GM12878 (cell line): ENCODE data around the gene PRM3. TPM values are rescaled to one million over a fixed set of nuclear protein-coding genes. Genes with fewer than 3 reads are reported as not detected.

ENCODE experiments used
- ATAC-seq: fragments of 200-7000 bp; cut with Tn5 transposase; 3 replicates; pipeline ENCODE4 v1.9.1; 2020; ENCODE audit warnings: mild to moderate bottlenecking, moderate library complexity
- BruUV-seq: library from RNA; stranded (reverse); fragments of 400-500 nt; replicated peaks from 2 replicates; lab custom pipeline; 2021; lab: Mats Ljungman, UMichigan
- CTCF ChIA-PET: fragments of 300-600 bp; sonication (Branson Sonifier 250); formaldehyde crosslinking; extraction: SDS; loops from one replicate; lab custom pipeline; 2021; ENCODE audit warnings: inconsistent platforms; lab: Yijun Ruan, JAX
- POLR2A ChIA-PET: fragments of 350-600 bp; formaldehyde crosslinking; extraction: SDS; loops from one replicate; lab custom pipeline; 2021; ENCODE audit warnings: inconsistent platforms; lab: Charles Lee
- RAD21 ChIA-PET: fragments of 300-600 bp; sonication (Branson Sonifier 250); formaldehyde crosslinking; loops from one replicate; lab custom pipeline; 2023; ENCODE audit warnings: antibody characterized with exemption; ENCODE audit not compliant: unreplicated experiment; lab: Charles Lee
- SMC1A ChIA-PET: fragments of 300-600 bp; sonication (Branson Sonifier 250); formaldehyde crosslinking; loops from one replicate; lab custom pipeline; 2023; ENCODE audit not compliant: unreplicated experiment, uncharacterized antibody; lab: Charles Lee
- DNase-seq: peaks from one replicate; pipeline ENCODE4 v3.0.0-alpha.2; 2011; ENCODE audit warnings: low read depth, low spot score
- FAIRE-seq: peaks from 3 replicates; lab custom pipeline; 2011; peaks lifted over from hg19 to GRCh38; lab: Jason Lieb, UNC
- H2AFZ ChIP-seq: 2 replicates; pipeline ENCODE4 v1.6.0; 2011; ENCODE audit warnings: low read depth, low read length, control low read depth; ENCODE audit not compliant: control insufficient read depth
- H3K27ac ChIP-seq: 2 replicates; pipeline ENCODE4 v1.5.1; 2011; ENCODE audit warnings: control low read depth; ENCODE audit not compliant: control insufficient read depth, insufficient read depth
- H3K27me3 ChIP-seq, 2 experiments: replicated peaks in 1 of 2; 2 replicates each; pipeline versions ENCODE4 v1.6.0 to v1.6.1; 2011; ENCODE audit warnings: low read length in 1 of 2; ENCODE audit not compliant: control insufficient read depth in 2 of 2, insufficient read depth in 2 of 2
- H3K36me3 ChIP-seq, 2 experiments: 2 replicates each; pipeline ENCODE4 v1.5.1; 2011; ENCODE audit warnings: low read length in 1 of 2; ENCODE audit not compliant: control insufficient read depth in 2 of 2, insufficient read depth in 2 of 2
- H3K4me1 ChIP-seq: 2 replicates; pipeline ENCODE4 v1.6.1; 2011; ENCODE audit warnings: mild to moderate bottlenecking, low read length, moderate library complexity, mixed read lengths; ENCODE audit not compliant: control insufficient read depth, insufficient read depth
- H3K4me2 ChIP-seq: 2 replicates; pipeline ENCODE4 v1.6.0; 2011; ENCODE audit warnings: control low read depth; ENCODE audit not compliant: control insufficient read depth, insufficient read depth
- H3K4me3 ChIP-seq: fragments of 200-600 bp; sonication (generic); 2 replicates; pipeline ENCODE4 v1.5.1; 2016
- H3K79me2 ChIP-seq: 2 replicates; pipeline ENCODE4 v1.6.0; 2011; ENCODE audit warnings: low read length; ENCODE audit not compliant: control insufficient read depth, insufficient read depth
- H3K9ac ChIP-seq: 2 replicates; pipeline ENCODE4 v1.8.0; 2011; ENCODE audit warnings: low read length, control low read depth, mixed read lengths; ENCODE audit not compliant: control insufficient read depth, insufficient read depth
- H3K9me3 ChIP-seq: replicated peaks from 3 replicates; pipeline ENCODE4 v1.5.1; 2011; ENCODE audit warnings: mild to moderate bottlenecking, low read length; ENCODE audit not compliant: control insufficient read depth, insufficient read depth
- H4K20me1 ChIP-seq: 2 replicates; pipeline ENCODE4 v1.6.0; 2011; ENCODE audit not compliant: control insufficient read depth, insufficient read depth
- PAX5 ChIP-seq: IDR thresholded peaks from 2 replicates; pipeline ENCODE4 v1.6.1; 2011; ENCODE audit warnings: low read depth, low read length, borderline replicate concordance
- SMARCA5 ChIP-seq: fragments of 450-650 bp; IDR thresholded peaks from 2 replicates; pipeline ENCODE4 v1.6.1; 2017; ENCODE audit warnings: mild to moderate bottlenecking
- ZZZ3 ChIP-seq: IDR thresholded peaks from 2 replicates; pipeline ENCODE4 v1.6.1; 2011; ENCODE audit warnings: low read depth; ENCODE audit not compliant: control insufficient read depth, insufficient read length
- WGBS: methylation state at CpG from one replicate; pipeline ENCODE4 v1.1.6; 2016; ENCODE audit warnings: low lambda C conversion rate; ENCODE audit not compliant: insufficient replicate concordance, insufficient coverage; ENCODE audit errors: missing lambda C conversion rate; 5-methylcytosine and 5-hydroxymethylcytosine counted together
- in situ Hi-C: fragments of 300-500 bp; cut with MboI; formaldehyde crosslinking; loops from 9 replicates; pipeline ENCODE4 v1.14.3; 2018; ENCODE audit warnings: mixed read lengths
- intact Hi-C: fragments of 100-400 bp; cut with micrococcal nuclease; formaldehyde crosslinking; loops from one replicate; pipeline ENCODE4 v1.14.2; 2022; ENCODE audit not compliant: unreplicated experiment
- polyA plus RNA-seq, 11 experiments: library from polyadenylated mRNA; depleted of rRNA in 4 of 11; unstranded in 6 of 11; stranded (reverse) in 5 of 11; fragments of >200 nt; fragmentation: Nextera tagmentation in 4 of 11; fragmentation: Illumina TruSeq in 1 of 11; extraction: Ambion mirVana in 4 of 11; extraction: Trizol in 1 of 11; gene quantifications; 1 replicate in 1 of 11; 2 replicates in 10 of 11; pipeline versions ENCODE4 v1.2.1 to v1.2.3, GENCODE V29; 2011 to 2016; ENCODE audit warnings: inconsistent platforms in 2 of 11, missing spikeins in 2 of 11, low read depth in 1 of 11
- total RNA-seq, 4 experiments: library from RNA; depleted of rRNA in 3 of 4; stranded (reverse); fragments of >200 nt in 3 of 4; fragmentation: Illumina TruSeq in 1 of 4; extraction: Trizol in 1 of 4; gene quantifications; 2 replicates each; pipeline versions ENCODE4 v1.2.1 to v1.2.3, GENCODE V29; 2013 to 2021
- TF ChIP-seq, protein P1 (sequence below): IDR thresholded peaks from 2 replicates; pipeline ENCODE4 v1.6.1; 2011; ENCODE audit warnings: mild to moderate bottlenecking, low read depth, low read length, moderate library complexity; ENCODE audit not compliant: insufficient replicate concordance

The PRM3 gene
- total and polyA plus RNA-seq, 10 of the 15 experiments (the other 5 are each of a cell fraction or from before 2014, with no cell fraction given), result not detected

DNA sequence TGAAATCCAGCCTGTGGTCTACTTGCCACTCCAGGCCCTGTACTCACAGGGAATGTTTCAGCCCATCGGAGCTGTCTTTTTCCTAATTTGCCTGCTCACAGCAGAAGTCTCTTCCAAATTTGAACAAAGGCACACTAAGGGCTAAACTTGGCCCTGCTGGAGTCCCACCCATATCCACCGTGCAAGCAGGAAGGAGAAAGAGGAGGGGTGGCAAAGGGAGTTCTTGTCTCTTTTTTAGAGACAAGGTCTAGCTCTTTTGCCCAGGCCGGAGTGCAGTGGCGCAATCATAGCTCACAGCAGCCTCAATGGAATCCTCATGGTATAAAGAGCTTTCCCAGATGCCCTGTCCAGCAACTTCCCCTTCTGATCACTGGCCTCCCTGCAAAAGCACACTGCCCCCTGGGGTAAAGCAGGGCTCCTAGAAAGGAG, 10.4 kb upstream of the PRM3 start:
- Histone ChIP-seq H2AFZ (no peak overlapping the region), H3K9me3 (no peaks in the 10 kb centered on the region), H3K4me1 (peaks cover 10% of the 10 kb centered on the region), H3K79me2 (no peaks in the 10 kb centered on the region), H3K4me3 (no peak overlapping the region)
- WGBS, result 58% methylated on average over 4 of the region's 4 CpGs
- RAD21 ChIA-PET, result interaction anchor here (1.3 to 4.0 kb wide), 3 partner anchors 14 to 28 kb away, joined by 4 to 26 read pairs (median 7); partner anchors contain the start of gene SOCS1
- intact Hi-C loops (no loop called here), in situ Hi-C loops (no loop called here)
- TF ChIP-seq PAX5, result no peak
- TF ChIP-seq, protein P1, sequence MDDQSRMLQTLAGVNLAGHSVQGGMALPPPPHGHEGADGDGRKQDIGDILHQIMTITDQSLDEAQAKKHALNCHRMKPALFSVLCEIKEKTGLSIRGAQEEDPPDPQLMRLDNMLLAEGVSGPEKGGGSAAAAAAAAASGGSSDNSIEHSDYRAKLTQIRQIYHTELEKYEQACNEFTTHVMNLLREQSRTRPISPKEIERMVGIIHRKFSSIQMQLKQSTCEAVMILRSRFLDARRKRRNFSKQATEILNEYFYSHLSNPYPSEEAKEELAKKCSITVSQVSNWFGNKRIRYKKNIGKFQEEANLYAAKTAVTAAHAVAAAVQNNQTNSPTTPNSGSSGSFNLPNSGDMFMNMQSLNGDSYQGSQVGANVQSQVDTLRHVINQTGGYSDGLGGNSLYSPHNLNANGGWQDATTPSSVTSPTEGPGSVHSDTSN, result no peak
- TF ChIP-seq SMARCA5, result no peak
- no peak for TF ChIP-seq ZZZ3
- TF ChIP-seq, all 136 proteins: peak for 0
- H3K27ac ChIP-seq, result no peak overlapping the region
- no TSS peak for BruUV-seq
- H3K9ac ChIP-seq, result no peak overlapping the region
- H4K20me1 ChIP-seq, result no peaks in the 10 kb centered on the region
- ATAC-seq (no peak), DNase-seq (no peak), FAIRE-seq (no peak)
- no peak overlapping the region for H3K4me2 ChIP-seq
- no peaks in the 10 kb centered on the region for H3K27me3 ChIP-seq
- no peaks in the 10 kb centered on the region for H3K36me3 ChIP-seq
- ChIA-PET CTCF (interaction anchor here (1.0 to 1.5 kb wide), 5 partner anchors 10 to 88 kb away, joined by 3 to 5 read pairs (median 3); no protein-coding TSS in a partner anchor), SMC1A (interaction anchor here (0.9 to 4.3 kb wide), 10 partner anchors 10 to 69 kb away, joined by 3 to 40 read pairs (median 4); partner anchors contain the start of genes PRM3, SOCS1 and TNP2), POLR2A (interaction anchor here (0.6 to 2.3 kb wide), 4 partner anchors 8 to 28 kb away, joined by 3 to 8 read pairs (median 6); partner anchors contain the start of gene SOCS1)
